Gastroesophageal sphincter (tissue), 3 donors: ENCODE data around the gene ARHGAP30.

ENCODE experiments used
- CTCF ChIP-seq, 4 experiments: fragments of 200-600 bp in 2 of 4; fragments of 450-650 bp in 2 of 4; sonication (generic) in 1 of 4; IDR thresholded peaks; one replicate each; pipeline ENCODE4 v1.5.1; 2017 to 2019; ENCODE audit warnings: antibody characterized with exemption in 4 of 4, mild to moderate bottlenecking in 2 of 4, moderate library complexity in 2 of 4
- EP300 ChIP-seq: sonication (generic); formaldehyde crosslinking; IDR thresholded peaks from one replicate; pipeline ENCODE4 v1.6.1; 2017; ENCODE audit warnings: antibody characterized with exemption, mild to moderate bottlenecking
- POLR2A ChIP-seq, 2 donors: fragments of 450-650 bp; IDR thresholded peaks; one replicate each; pipeline ENCODE4 v1.6.1; 2017; ENCODE audit warnings: antibody characterized with exemption in 2 of 2, mild to moderate bottlenecking in 2 of 2, moderate library complexity in 1 of 2
- POLR2AphosphoS5 ChIP-seq: sonication (generic); formaldehyde crosslinking; IDR thresholded peaks from one replicate; pipeline ENCODE4 v1.6.1; 2017; ENCODE audit warnings: antibody characterized with exemption

GRCh38 chr1:161009602-161010211 is 60.0 kb downstream of the ARHGAP30 start:
- no peak for TF ChIP-seq EP300
- no peak for TF ChIP-seq POLR2A (IDR thresholded peaks at IDR 0.05)
- TF ChIP-seq CTCF (IDR thresholded peaks at IDR 0.05): no peak
- no peak for TF ChIP-seq POLR2AphosphoS5
